Heart left ventricle (tissue), 16 donors: Measurements from ENCODE around the gene MPDZ. TPM values are rescaled to one million over a fixed set of nuclear protein-coding genes. Genes with fewer than 3 reads are reported as not detected.

Experiments
- ATAC-seq, 4 donors: fragments of 200-7000 bp; cut with Tn5 transposase; one replicate each; pipeline ENCODE4 v1.9.1; 2020 to 2022; ENCODE audit warnings: moderate library complexity in 4 of 4, mild to moderate bottlenecking in 3 of 4, moderate number of reproducible peaks in 1 of 4
- DNase-seq, 5 donors: peaks; one replicate each; pipeline ENCODE4 v3.0.0-alpha.2; 2020
- H3K27ac ChIP-seq, 12 donors: fragments of 200-600 bp; sonication (generic) in 4 of 12; one replicate each; pipeline versions ENCODE4 v1.5.0 to v1.8.0; 2016 to 2022; ENCODE audit warnings: mild to moderate bottlenecking in 2 of 12
- H3K27me3 ChIP-seq, 9 donors: fragments of 200-600 bp; sonication (generic) in 2 of 9; one replicate each; pipeline versions ENCODE4 v1.5.1 to v1.8.0; 2016 to 2022; ENCODE audit warnings: mild to moderate bottlenecking in 3 of 9
- H3K36me3 ChIP-seq, 9 donors: fragments of 200-600 bp; sonication (generic) in 2 of 9; one replicate each; pipeline versions ENCODE4 v1.5.0 to v1.8.0; 2018 to 2022; ENCODE audit warnings: mild to moderate bottlenecking in 2 of 9
- H3K4me1 ChIP-seq, 12 donors: fragments of 200-600 bp; sonication (generic) in 4 of 12; one replicate each; pipeline versions ENCODE4 v1.5.0 to v1.8.0; 2016 to 2022; ENCODE audit warnings: mild to moderate bottlenecking in 3 of 12
- H3K4me3 ChIP-seq, 12 donors: fragments of 200-600 bp; sonication (generic) in 4 of 12; one replicate each; pipeline versions ENCODE4 v1.5.0 to v1.8.0; 2017 to 2022; ENCODE audit warnings: mild to moderate bottlenecking in 9 of 12, moderate library complexity in 4 of 12
- H3K9me3 ChIP-seq, 12 donors: fragments of 200-600 bp; sonication (generic) in 4 of 12; one replicate each; pipeline versions ENCODE4 v1.5.0 to v1.8.0; 2016 to 2022; ENCODE audit warnings: mild to moderate bottlenecking in 1 of 12
- POLR2A ChIP-seq, 2 donors: fragments of 450-650 bp; IDR thresholded peaks; one replicate each; pipeline ENCODE4 v1.6.1; 2017; ENCODE audit warnings: antibody characterized with exemption in 2 of 2, mild to moderate bottlenecking in 2 of 2, moderate library complexity in 2 of 2
- WGBS, 4 donors: extraction: QIAGEN DNeasy Blood & Tissue Kit in 2 of 4; methylation state at CpG; one replicate each; pipeline versions ENCODE4 v1.1.5 to v1.1.7; 2013 to 2018; 5-methylcytosine and 5-hydroxymethylcytosine counted together
- intact Hi-C, 10 donors: fragments of 100-400 bp; cut with DNase I; formaldehyde crosslinking; loops; one replicate each; pipeline versions ENCODE4 v1.11.1 to v1.14.2; 2022
- polyA plus RNA-seq, 2 donors: library from polyadenylated mRNA; stranded (reverse); fragments of 200-250 nt; gene quantifications; one replicate each; pipeline ENCODE4 v1.2.3, GENCODE V29; 2013
- total RNA-seq, 9 donors: library from RNA; depleted of rRNA in 2 of 9; stranded (reverse); fragments of >200 nt in 2 of 9; fragmentation: NEBNext Ultra II Directional in 3 of 9; extraction: Animal tissue kit (Norgen Biotek cat#: 25700) in 3 of 9; gene quantifications; one replicate each; pipeline versions ENCODE4 v1.1.0 to v1.2.4, GENCODE V29; 2016 to 2023
- TF ChIP-seq, protein P1 (sequence below), 12 donors: fragments of 200-600 bp; sonication (generic) in 4 of 12; IDR thresholded peaks; one replicate each; pipeline versions ENCODE4 v1.5.0 to v1.8.0; 2018 to 2022; ENCODE audit warnings: antibody characterized with exemption in 12 of 12, mild to moderate bottlenecking in 5 of 12
- donor health status: ischemic (EF 13 %, LVEDD 7.1; RV severe dilation, severe dysfunction).
- donor health status: healthy with polysubstance abuse.
- donor health status: DM: no; HTN: yes; CAD: no.
- donor health status: DM: no; HTN: no; CAD: no.
- donor health status: ischemic (EF 25% LVEDD 6.9; RV normal size, moderate dysfunction).
- donor health status: ischemic (EF 25% LVEDD 5.7; RV mildly dilated, moderate dysfunction).
- donor health status: healthy.
- donor health status: DM: yes; HTN: yes; CAD: no.
- donor health status: ischemic (EF 35%, LVEDD 5.7; RV mildly dilated, moderate dysfunction).
- donor health status: nonischemic (EF 11% LVEDD 7.7; RV severe dilation, severe dysfunction).
- donor health status: DM: yes; HTN: yes; CAD: no.
- donor health status: PGD.
- donor health status: ischemic (EF 29% LVEDD 5.4; RV normal size, mild dysfunction).
- donor health status: nonischemic (EF 23%, LVEDD 6.1; RV moderate dilation, normal function).

The MPDZ gene
- total and polyA plus RNA-seq, 11 donors, result 19.5 to 106 (median 64.8) TPM

DNA sequence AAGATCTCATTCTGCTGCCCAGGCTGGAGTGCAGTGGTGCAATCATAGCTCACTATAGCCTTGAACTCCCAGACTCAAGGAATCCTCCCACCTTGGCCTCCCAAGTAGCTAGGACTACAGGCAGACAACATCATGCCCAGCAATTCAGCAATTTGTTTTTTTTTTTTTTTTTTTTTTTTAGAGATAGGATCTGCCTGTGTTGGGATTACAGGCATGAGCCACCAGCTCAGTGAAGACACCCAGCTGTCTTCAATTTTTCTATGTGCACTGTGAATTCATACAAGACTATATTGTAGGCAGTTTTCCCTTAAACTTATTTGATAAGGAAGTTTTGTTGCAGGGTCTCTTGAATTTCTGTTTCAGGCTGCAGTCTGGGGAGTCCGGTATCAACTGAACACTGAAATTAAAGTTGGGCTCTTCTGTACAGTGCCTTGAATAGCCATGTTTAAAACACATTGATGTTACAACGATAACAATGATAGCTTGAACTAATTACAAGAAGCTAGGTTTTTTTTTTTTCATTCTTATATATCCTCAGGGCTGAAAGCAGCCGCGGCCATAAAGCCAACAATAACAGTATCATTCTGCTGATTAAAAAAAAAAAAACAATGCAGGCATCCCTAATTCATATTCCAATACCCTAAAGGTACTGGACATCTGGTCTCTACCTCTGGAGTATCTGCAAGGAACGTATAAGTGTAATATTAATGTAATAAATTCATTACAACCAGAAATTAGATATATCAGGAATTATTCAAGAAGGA lies 63.5 kb downstream of the MPDZ start:
- Histone ChIP-seq H3K27me3 (no peaks in the 10 kb centered on the region), H3K9me3 (no peaks in the 10 kb centered on the region), H3K36me3 (peaks cover 0 to 91% (median 18%) of the 10 kb centered on the region in 9 donors), H3K4me1 (no peaks in the 10 kb centered on the region), H3K4me3 (no peak overlapping the region), H3K27ac (no peak overlapping the region)
- ATAC-seq (no peak), DNase-seq (no peak)
- WGBS, 4 donors, result 81 to 92% (median 85%) methylated on average over 5 of the region's 5 CpGs
- intact Hi-C loops, result loop anchor here in 3 of 10 donors (10.0 kb wide), 2 partner anchors 59 to 1219 kb away; partner anchors contain the start of gene MPDZ (in 1 of the 3)
- TF ChIP-seq POLR2A (IDR thresholded peaks at IDR 0.05), result no peak
- TF ChIP-seq, protein P1, sequence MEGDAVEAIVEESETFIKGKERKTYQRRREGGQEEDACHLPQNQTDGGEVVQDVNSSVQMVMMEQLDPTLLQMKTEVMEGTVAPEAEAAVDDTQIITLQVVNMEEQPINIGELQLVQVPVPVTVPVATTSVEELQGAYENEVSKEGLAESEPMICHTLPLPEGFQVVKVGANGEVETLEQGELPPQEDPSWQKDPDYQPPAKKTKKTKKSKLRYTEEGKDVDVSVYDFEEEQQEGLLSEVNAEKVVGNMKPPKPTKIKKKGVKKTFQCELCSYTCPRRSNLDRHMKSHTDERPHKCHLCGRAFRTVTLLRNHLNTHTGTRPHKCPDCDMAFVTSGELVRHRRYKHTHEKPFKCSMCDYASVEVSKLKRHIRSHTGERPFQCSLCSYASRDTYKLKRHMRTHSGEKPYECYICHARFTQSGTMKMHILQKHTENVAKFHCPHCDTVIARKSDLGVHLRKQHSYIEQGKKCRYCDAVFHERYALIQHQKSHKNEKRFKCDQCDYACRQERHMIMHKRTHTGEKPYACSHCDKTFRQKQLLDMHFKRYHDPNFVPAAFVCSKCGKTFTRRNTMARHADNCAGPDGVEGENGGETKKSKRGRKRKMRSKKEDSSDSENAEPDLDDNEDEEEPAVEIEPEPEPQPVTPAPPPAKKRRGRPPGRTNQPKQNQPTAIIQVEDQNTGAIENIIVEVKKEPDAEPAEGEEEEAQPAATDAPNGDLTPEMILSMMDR (IDR thresholded peaks at IDR 0.05), result no peak

DNA sequence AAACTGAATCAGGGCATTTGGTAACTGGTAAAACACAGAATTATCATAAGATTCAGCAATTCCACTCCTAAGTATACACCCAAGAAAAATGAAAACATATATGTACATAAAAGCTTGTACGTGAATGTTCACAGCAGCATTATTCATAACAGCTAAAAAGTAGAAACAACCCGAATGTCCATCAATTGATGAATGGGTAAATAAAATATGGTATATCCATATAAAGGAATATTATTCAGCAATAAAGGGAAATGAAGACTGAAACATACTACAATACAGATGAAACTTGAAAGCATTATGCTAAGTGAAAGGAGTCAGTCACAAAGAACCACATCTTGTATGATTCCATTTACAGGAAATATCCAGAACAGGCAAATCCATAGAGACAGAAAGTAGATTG lies 65.5 kb downstream of the MPDZ start:
- TF ChIP-seq, protein P1 (IDR thresholded peaks at IDR 0.05), result no peak
- no peak for TF ChIP-seq POLR2A (IDR thresholded peaks at IDR 0.05)
- peaks cover 0 to 16% (median 4%) of the 10 kb centered on the region in 12 donors for H3K4me1 ChIP-seq
- no peak overlapping the region for H3K4me3 ChIP-seq
- DNase-seq (no peak), ATAC-seq (no peak)
- H3K27me3 ChIP-seq, result no peaks in the 10 kb centered on the region
- intact Hi-C loops, result loop anchor here in 4 of 10 donors (5.0 to 10.0 kb wide), 3 partner anchors 61 to 1221 kb away; partner anchors contain the start of gene MPDZ (in 1 of the 4)
- no peak overlapping the region for H3K27ac ChIP-seq
- H3K36me3 ChIP-seq, result peaks cover 0 to 71% (median 7%) of the 10 kb centered on the region in 9 donors
- no peaks in the 10 kb centered on the region for H3K9me3 ChIP-seq
- 96 to 98% (median 97%) methylated on average over 2 of the region's 2 CpGs for WGBS, 4 donors

DNA sequence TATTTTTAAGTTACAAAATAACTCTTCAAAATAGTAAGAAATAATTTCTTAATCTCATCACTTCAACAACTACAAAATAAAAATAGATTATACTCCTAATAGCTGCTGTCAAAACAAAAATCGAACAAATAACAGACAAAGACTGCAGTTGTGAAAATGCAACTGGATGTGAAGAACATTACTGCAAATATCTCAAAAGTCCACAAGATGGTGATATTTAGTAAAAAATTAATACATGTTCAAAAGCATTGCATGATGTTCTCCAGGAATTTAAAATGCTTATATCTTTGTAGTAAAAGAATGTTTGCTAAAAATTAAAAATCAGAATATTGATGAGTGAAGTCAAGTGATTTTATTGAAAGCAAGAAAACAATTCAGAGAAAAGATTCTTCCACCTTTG lies 66.2 kb downstream of the MPDZ start:
- ATAC-seq, result no peak
- TF ChIP-seq, protein P1 (IDR thresholded peaks at IDR 0.05), result peak in 10 of 12 donors; percentile 15 to 54 (median 38)
- TF ChIP-seq POLR2A (IDR thresholded peaks at IDR 0.05), result no peak
- Histone ChIP-seq H3K36me3 (peaks cover 0 to 64% (median 7%) of the 10 kb centered on the region in 9 donors), H3K9me3 (no peaks in the 10 kb centered on the region), H3K27ac (no peak overlapping the region), H3K4me1 (peaks cover 0 to 23% (median 8%) of the 10 kb centered on the region in 12 donors), H3K27me3 (no peaks in the 10 kb centered on the region), H3K4me3 (no peak overlapping the region)
- WGBS, 4 donors, result 93 to 98% (median 97%) methylated on average over 1 of the region's 1 CpG
- intact Hi-C loops, result loop anchor here in 4 of 10 donors (5.0 to 10.0 kb wide), 3 partner anchors 61 to 1221 kb away; partner anchors contain the start of gene MPDZ (in 1 of the 4)
- DNase-seq, result no peak

DNA sequence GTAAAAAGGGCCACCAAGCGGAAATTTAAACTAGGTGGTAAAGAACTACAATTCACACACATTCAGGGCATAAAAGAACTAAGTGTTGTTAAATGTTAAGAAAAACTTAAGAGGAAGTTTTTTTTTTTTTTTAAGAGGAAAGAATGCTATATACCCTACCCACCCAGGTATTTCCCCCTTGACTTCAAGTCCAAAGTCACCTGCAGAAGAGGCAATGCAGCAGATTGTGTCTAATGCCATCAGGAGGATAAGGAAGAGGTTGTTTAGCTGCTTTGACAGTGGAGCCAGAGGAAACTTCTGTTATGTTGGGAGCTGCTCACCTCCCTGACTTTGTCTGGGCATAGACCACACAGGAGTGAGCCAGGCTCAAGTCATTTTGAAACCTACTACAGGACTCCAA lies 69.2 kb downstream of the MPDZ start:
- TF ChIP-seq POLR2A (IDR thresholded peaks at IDR 0.05), result no peak
- TF ChIP-seq, protein P1 (IDR thresholded peaks at IDR 0.05), result no peak
- ATAC-seq (no peak), DNase-seq (no peak)
- peaks cover 0 to 51% (median 6%) of the 10 kb centered on the region in 9 donors for H3K36me3 ChIP-seq
- H3K27ac ChIP-seq, result peak overlapping the region in 3 of 12 donors; percentile 4 to 40 (median 8)
- no peaks in the 10 kb centered on the region for H3K9me3 ChIP-seq
- no peak overlapping the region for H3K4me3 ChIP-seq
- no peaks in the 10 kb centered on the region for H3K27me3 ChIP-seq
- WGBS, 4 donors, result 95 to 99% (median 98%) methylated on average over 1 of the region's 1 CpG
- intact Hi-C loops, result loop anchor here in 4 of 10 donors (5.0 to 10.0 kb wide), 3 partner anchors 64 to 1224 kb away; partner anchors contain the start of gene MPDZ (in 1 of the 4)
- H3K4me1 ChIP-seq, result peaks cover 0 to 26% (median 9%) of the 10 kb centered on the region in 12 donors
